GM12891 (cell line): Measurements from ENCODE around the gene DACH2.

ENCODE experiments used
- PAX5 ChIP-seq: IDR thresholded peaks from 2 replicates; pipeline ENCODE4 v1.6.1; 2011; ENCODE audit warnings: low read length, moderate library complexity, mild to moderate bottlenecking; ENCODE audit not compliant: insufficient read depth, severe bottlenecking
- POLR2A ChIP-seq: IDR thresholded peaks from 2 replicates; pipeline ENCODE4 v1.6.1; 2011; ENCODE audit warnings: low read depth, low read length, control low read depth
- POLR2AphosphoS5 ChIP-seq: IDR thresholded peaks from 2 replicates; pipeline ENCODE4 v1.6.1; 2011; ENCODE audit warnings: low read depth, low read length, control low read depth
- POU2F2 ChIP-seq: IDR thresholded peaks from 2 replicates; pipeline ENCODE4 v1.6.1; 2011; ENCODE audit warnings: low read depth, mild to moderate bottlenecking, control low read depth, low read length, moderate library complexity
- SPI1 ChIP-seq: IDR thresholded peaks from 2 replicates; pipeline ENCODE4 v1.6.1; 2011; ENCODE audit warnings: low read depth, low read length, control low read depth
- TAF1 ChIP-seq: IDR thresholded peaks from 2 replicates; pipeline ENCODE4 v1.6.1; 2011; ENCODE audit warnings: low read depth, low read length, control low read depth

DNA sequence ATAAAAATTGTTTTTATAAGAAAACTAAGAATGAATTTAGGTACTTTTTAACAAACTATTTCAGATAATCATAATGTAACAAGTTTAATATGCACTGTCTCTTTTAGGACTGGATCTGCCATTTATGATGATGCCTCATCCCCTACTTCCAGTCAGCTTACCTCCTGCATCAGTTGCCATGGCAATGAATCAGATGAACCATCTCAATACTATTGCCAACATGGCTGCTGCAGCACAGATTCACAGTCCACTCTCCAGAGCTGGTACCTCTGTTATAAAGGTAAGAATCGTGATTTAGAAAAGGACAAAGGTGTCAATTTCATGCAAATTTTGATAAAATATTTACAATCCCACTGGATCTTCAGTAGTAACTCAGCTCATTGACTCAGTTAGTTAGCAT lies 566.2 kb downstream of the DACH2 start:
- no peak for TF ChIP-seq PAX5
- TF ChIP-seq POLR2AphosphoS5: no peak
- TF ChIP-seq POLR2A: no peak
- TF ChIP-seq TAF1: no peak
- TF ChIP-seq SPI1: no peak
- no peak for TF ChIP-seq POU2F2
